Peyer's patch (tissue), 4 donors: ENCODE results near the gene OR51M1.

ENCODE experiments used
- POLR2A ChIP-seq, 2 donors: fragments of 450-650 bp; IDR thresholded peaks; one replicate each; pipeline ENCODE4 v1.5.1; 2017; ENCODE audit warnings: antibody characterized with exemption in 2 of 2, mild to moderate bottlenecking in 2 of 2, moderate library complexity in 2 of 2
- TF ChIP-seq, protein P1 (sequence below), 6 experiments: fragments of 450-650 bp in 4 of 6; fragments of 200-600 bp in 2 of 6; sonication (generic) in 1 of 6; IDR thresholded peaks; one replicate each; pipeline ENCODE4 v1.5.1; 2017 to 2019; ENCODE audit warnings: antibody characterized with exemption in 6 of 6, mild to moderate bottlenecking in 3 of 6, moderate library complexity in 1 of 6

DNA sequence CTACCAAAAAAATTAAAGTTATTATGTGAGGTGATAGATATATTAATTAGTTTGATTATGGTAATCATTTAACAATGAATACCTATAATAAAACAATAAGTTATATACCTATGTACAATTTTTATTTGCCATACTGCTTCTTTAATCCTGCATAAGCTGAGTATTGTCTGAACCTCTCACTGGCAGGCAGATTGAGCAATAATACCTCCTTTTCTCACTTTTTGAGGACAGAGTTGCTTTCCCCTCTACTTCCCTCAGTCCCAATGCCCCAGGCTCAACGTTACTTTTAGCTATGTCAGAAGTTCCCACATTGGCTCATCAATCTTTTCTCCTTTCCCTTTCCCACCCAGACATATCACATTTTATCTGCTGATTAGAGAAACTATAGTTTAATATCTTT, 34.1 kb upstream of the OR51M1 start:
- TF ChIP-seq, protein P1, sequence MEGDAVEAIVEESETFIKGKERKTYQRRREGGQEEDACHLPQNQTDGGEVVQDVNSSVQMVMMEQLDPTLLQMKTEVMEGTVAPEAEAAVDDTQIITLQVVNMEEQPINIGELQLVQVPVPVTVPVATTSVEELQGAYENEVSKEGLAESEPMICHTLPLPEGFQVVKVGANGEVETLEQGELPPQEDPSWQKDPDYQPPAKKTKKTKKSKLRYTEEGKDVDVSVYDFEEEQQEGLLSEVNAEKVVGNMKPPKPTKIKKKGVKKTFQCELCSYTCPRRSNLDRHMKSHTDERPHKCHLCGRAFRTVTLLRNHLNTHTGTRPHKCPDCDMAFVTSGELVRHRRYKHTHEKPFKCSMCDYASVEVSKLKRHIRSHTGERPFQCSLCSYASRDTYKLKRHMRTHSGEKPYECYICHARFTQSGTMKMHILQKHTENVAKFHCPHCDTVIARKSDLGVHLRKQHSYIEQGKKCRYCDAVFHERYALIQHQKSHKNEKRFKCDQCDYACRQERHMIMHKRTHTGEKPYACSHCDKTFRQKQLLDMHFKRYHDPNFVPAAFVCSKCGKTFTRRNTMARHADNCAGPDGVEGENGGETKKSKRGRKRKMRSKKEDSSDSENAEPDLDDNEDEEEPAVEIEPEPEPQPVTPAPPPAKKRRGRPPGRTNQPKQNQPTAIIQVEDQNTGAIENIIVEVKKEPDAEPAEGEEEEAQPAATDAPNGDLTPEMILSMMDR (IDR thresholded peaks at IDR 0.05), result no peak
- no peak for TF ChIP-seq POLR2A (IDR thresholded peaks at IDR 0.05)
